HG02588 (cell line): Measurements from ENCODE around the gene MOSPD2.

Source experiments
- ATAC-seq: cut with Tn5 transposase; IDR thresholded peaks from one replicate; pipeline ENCODE4 v1.9.1; 2021; ENCODE audit warnings: mild to moderate bottlenecking, moderate library complexity; ENCODE audit not compliant: unreplicated experiment

Gene MOSPD2

GRCh38 chrX:14913241-14913640 lies 40.0 kb downstream of the MOSPD2 start:
- ATAC-seq, result no peak

GRCh38 chrX:14915596-14915995 lies 42.4 kb downstream of the MOSPD2 start:
- no peak for ATAC-seq

DNA sequence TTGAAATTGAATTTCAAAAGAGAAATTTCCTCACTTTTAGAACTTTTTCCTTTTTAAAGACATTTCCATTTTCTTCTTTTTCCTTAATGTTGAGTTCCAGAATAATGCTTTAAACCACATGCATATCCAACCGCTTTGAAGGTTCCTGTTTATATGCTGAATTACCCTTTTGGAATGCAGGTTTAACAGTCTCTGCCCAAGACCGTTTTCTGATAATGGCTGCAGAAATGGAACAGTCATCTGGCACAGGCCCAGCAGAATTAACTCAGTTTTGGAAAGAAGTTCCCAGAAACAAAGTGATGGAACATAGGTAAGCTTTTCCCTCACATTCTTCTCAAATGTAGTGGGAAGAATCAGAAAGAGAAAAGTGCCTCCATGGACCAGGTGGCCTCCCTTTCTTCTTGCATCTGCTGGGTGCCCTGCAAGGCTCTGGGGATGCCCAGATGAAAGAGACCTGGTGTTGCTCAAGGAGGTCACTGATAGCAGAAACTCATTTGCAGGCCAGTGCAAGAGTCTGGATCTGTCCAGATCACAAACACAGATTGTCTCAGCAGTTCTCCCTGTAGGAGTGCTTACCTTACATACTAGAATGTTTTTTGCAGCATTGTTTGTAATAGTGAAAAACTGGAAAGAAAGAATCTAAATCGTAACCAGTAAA lies 42.9 kb downstream of the MOSPD2 start:
- no peak for ATAC-seq

DNA sequence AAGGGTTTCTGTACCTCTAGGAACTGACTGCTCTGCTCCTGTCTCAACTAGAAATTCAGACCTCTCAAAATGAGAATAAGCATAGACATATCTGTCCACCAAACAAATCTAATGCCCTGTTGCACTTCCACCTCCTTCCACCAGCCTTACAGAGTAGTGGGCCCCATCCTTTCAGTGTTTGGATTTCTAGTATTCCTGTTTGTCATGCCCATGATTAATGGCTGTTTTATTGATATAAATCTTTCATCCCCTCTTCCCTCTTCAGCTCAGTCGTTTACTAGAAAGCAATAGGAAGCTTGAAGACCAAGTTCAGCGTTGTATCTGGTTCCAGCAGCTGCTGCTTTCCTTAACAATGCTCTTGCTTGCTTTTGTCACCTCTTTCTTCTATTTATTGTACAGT lies 46.2 kb downstream of the MOSPD2 start:
- ATAC-seq, result no peak

- ATAC-seq, result no peak
Measured at GRCh38 chrX:14920196-14920595, 47.0 kb downstream of the MOSPD2 start.

- no peak for ATAC-seq
Measured at GRCh38 chrX:14922437-14922836, 49.2 kb downstream of the MOSPD2 start.

DNA sequence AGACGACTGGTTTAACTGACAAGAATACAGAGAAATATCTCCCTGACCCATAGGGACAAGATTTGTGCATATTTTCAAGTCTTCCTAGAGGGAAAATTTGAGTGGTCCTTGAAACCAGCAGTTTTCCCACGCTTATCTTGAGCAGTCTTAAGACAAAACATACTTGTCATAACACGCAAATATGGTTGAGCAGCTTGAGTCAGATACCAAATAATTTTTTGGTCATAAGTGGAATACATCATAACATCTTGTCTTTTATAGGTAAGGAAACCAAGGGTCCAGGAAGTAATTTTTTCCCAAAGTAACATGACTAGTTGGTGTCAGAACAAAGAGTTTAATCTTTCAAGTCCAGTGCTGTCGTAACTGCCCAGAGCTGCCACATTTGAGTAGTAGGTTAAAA lies 50.5 kb downstream of the MOSPD2 start:
- no peak for ATAC-seq

- ATAC-seq, result no peak
Measured at GRCh38 chrX:14926471-14926870, 53.2 kb downstream of the MOSPD2 start.

DNA sequence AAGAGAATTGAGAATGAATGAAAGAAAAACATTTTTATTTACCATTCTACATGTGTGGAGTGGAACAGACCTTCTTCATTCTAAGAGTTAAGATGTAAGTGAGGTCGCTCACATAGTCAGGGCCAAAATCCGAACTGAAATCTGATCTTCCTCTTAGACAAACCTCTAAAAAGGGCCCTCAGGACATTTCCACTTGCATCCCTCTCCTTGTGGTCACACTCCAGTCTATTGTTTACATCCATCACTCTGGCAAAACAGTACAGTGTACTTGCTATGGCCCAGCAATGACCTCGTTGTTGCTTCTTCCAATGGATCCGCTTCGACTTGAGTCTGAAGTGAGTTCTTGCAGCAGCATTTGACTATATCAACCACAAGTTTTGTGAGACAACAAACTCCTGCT lies 54.2 kb downstream of the MOSPD2 start:
- no peak for ATAC-seq

DNA sequence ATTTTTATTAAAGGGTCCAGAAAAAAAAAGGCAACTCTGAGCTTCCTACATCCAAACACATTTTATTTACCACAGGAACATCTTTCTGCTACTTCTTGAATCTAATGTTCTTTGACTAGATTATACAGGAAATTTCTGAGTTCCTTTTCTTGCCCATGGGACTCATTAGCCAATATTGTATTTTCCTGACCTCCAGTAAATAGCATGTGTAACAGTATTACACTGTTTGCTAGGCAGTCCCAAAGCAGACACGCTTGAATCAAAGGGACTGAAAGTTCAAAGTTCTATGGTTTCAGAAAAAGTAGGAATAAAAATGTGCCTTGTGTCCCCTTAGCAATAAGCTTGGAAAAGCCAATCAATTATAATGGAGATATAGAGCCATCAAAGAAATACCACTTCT lies 57.4 kb downstream of the MOSPD2 start:
- no peak for ATAC-seq

- ATAC-seq, result no peak
Measured at GRCh38 chrX:14932136-14932535, 58.9 kb downstream of the MOSPD2 start.

DNA sequence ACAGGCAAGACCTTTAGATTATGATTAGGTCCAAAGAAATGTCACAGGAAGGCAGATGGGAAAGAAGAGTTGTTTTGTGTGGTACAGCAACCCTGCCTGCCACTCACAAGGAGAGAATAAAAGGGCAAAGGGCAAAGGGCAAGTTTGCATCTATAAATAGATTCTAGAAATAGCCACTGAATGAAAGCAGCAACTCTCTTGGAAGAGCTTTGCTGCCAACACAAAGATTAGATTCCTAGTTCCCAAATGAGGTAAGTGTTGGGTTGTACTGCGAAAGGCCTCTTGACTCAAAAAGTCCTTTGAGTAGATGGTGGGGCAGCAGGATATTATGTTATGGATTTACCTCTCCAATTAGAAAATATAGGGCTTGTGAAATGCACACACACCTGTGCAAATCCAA lies 61.2 kb downstream of the MOSPD2 start:
- ATAC-seq, result no peak

GRCh38 chrX:14936561-14936960 lies 63.3 kb downstream of the MOSPD2 start:
- no peak for ATAC-seq

DNA sequence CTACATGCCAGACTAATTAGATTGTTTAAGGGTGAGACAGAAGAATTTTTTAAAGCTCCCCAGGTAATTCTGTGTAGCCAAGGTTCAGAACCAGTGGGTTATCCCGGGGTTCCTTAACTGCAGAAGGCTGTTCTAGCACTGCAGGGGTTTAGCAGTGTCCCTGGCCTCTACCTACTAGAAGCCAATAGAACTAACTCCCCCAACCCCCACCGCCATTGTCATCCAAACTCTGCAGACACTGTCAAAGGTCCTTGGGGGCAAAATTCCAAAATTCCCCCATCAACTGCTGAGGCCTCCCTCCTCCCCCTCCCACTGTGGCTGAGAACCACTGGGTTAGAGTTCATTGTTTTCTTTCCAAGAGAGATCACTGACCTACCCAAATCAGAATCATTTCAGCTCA lies 66.4 kb downstream of the MOSPD2 start:
- ATAC-seq, result no peak

DNA sequence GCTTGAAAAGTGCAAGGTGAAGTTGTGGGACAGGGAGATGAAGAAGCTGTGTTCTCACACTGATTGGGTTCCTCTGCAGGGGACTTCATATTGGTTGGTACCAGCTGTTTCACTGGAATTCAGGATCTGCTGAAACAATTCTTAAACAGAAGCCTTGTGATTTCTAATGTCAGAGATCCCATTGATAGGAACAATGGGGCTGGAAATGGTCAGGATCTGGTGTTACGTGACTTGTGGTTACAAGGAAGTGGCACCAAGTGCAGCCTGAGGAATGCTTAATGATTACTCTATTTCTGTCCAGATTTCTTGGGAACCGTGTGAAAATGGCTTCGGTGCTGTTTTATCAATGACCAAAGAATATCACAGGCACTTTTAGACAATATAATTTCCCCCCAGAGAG lies 68.1 kb downstream of the MOSPD2 start:
- ATAC-seq, result no peak

- ATAC-seq, result no peak
Measured at GRCh38 chrX:14942341-14942740, 69.1 kb downstream of the MOSPD2 start.

DNA sequence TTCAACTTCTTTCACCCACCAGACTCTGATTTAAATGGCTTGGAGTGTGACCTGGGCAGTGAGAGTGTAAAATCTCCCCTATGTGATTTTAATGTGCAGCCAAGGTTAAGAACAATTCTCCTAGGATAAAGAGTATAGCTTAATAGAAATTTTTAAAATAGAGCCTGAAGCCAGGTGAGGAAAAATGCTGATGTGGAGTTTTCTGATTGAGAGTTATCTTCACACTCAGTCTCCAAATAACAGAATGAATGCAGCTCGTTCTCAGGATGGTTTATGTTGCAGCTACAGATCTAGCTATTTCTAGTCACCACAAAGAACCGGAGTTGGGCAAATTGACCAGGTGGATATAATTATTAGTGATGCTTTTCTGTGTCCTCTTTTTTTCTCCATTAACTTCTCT lies 70.7 kb downstream of the MOSPD2 start:
- ATAC-seq, result no peak

DNA sequence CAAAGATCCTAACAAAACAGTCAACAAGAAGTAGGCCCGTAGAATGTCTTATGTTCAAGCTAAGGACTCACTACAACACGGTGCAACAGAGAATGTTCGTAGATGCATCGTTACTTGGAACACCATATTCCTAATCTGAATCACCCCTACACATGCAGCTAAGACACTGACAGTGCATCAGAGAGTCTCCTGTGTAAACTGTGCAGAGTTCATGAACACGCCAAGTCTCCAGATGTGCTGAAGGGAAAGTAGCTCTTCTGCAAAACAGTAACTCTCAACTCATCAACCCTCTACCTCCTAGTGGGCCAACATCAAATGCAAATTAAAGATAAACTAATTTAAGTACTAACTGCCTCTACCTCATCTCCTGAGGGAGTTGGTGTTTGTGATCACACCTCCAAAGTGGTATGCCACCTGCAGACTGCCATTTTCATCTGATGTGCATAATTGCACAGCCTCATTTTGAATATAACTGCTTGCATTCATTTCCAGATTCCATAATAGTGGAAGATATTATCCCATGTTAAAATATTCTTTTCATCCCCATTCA lies 73.5 kb downstream of the MOSPD2 start:
- no peak for ATAC-seq

DNA sequence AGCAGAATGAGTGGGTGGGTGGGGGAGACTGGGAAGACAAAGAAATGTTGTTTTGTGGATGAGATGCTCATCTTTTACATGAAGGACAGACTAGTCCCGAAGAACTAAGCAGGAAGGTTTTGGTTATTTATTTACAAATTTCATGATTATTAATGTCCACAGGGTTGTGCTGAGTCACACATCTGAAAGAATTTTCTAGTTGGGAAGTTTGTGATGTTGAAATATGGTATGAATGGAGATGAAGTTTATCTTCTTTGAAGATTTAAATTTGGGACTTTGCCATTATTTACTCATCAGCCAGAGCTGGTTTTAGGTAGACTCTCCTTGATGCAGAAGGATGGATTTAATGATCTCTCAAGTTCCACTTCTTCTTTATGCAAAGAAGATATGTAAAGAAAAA lies 75.5 kb downstream of the MOSPD2 start:
- ATAC-seq, result no peak

DNA sequence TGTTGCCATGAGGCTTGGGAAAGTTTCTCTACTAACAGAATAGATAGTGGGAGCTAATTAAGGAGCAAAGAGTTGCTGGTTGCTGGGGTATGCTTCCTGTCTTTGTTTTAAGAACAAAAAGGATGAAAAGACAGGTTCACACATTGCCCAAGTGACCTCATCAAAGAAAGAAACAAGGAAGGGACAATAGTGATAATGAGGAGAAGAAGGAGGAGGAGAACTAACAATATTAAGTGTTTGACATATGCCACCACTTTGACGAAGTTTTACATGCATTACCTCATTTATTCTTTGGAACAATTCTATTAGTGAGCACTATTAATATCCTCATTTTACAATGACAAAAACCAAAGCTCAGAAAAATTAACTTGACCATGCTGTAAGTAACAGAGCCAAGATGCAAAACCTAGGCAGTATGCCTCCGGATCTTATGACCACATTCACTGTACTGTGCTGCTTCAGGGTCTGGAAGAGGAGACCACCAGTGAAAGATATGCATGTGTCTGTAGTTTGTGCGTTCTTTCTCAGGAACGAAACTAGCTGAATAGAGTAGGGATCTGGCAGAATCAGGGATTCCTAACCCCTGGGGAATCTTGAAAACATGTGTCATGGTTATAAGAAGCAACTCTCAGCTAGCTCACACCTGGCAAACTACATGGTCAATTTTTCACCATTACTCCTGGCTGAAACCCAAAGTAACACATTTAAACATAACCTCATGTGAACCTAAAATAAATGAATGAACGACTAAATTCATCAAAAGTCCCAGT lies 83.8 kb downstream of the MOSPD2 start:
- ATAC-seq, result no peak

- ATAC-seq, result no peak
Measured at GRCh38 chrX:14963447-14964236, 90.4 kb downstream of the MOSPD2 start.

DNA sequence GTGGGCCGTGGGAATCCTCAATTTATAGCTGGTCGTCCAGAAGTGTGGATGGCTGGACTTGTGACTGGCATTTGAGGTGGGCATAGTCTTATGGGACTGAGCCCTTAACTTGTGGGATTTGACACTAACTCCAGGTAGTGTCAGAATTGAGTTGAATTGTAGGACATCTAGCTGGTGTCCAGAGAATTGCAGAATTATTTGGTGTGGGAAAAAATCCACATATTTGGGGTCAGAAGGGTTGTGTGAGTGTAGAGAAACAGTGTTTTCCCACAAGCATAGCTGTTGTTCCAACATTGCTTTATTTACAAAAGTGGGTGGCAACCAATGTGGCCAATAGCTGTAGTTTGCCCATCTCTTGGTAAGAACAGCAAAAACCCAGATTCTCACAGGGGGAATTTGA lies 91.3 kb downstream of the MOSPD2 start:
- no peak for ATAC-seq
